HG03378 (cell line): ENCODE measurements around the gene GRID1.

ENCODE experiments used
- ATAC-seq: cut with Tn5 transposase; IDR thresholded peaks from one replicate; pipeline ENCODE4 v1.9.1; 2021; ENCODE audit warnings: mild to moderate bottlenecking, moderate library complexity; ENCODE audit not compliant: unreplicated experiment

The GRID1 gene

DNA sequence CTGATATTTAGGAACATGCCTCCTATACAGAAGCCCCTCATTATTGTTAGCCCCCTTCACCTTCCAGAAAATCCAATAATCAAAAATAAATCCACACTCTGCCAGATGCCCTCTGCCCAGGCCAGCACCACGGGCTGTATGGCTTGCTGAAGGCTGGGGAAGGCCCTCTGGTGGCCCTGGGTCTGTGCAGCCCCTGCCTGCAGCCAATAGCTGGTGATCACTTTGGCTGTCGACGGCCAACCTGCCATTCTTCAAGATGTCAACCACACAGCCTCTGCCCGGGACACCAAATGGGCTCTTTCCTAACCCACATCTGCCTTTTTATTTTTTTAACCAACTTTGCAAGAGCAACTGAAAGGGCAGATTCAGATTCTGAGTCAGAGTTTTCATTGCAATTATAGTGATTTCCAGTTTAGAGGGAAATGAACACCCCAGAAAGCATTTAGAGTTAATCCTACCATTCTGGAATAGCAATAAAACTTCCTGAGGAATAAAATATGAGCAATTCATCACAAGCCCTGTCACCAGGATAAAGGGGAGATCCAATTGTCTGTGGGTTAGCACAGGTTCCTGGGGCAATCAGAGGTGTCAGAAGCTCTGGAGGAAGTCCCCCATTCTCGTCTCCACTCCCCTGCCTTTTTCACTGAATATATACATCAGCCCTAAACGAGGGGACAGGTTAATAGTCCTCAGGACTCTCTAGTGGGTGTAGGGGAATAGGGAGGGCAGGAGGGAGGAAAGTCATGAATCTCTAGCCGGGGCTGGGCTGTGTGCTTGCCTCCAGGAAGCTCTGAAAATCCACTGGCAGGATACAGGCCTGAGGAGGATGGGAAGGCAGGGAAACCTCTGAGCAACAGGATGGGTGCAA is 211.3 kb downstream of the GRID1 start:
- ATAC-seq, result no peak

- ATAC-seq, result no peak
These were observed 212.8 kb downstream of the GRID1 start for GRCh38 chr10:86153751-86154150.

DNA sequence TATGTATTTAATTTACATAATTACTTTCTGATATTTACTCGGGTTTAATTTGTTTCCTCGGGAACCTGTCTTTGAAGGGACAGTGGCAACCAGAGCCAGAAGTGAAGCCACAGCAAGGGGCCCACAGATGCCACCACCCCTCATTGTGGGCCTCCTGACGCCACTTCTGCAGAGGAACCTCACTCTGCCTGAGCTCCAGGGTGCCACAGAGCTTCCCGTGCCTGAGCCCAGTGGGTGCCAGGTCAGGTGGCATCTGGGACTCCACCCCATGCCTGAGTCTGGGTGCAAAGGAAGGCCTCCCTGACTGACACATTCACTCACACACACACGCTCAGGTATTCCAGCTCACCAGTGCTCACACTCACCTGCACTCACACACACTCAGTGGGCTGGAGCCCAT is 213.7 kb downstream of the GRID1 start:
- ATAC-seq, result no peak

- ATAC-seq, result no peak
These were observed 214.2 kb downstream of the GRID1 start for GRCh38 chr10:86152354-86152753.

- no peak for ATAC-seq
These were observed 215.0 kb downstream of the GRID1 start for GRCh38 chr10:86151613-86152012.

GRCh38 chr10:86149257-86149656 is 217.3 kb downstream of the GRID1 start:
- ATAC-seq, result no peak

- no peak for ATAC-seq
These were observed 218.5 kb downstream of the GRID1 start for GRCh38 chr10:86148117-86148516.

DNA sequence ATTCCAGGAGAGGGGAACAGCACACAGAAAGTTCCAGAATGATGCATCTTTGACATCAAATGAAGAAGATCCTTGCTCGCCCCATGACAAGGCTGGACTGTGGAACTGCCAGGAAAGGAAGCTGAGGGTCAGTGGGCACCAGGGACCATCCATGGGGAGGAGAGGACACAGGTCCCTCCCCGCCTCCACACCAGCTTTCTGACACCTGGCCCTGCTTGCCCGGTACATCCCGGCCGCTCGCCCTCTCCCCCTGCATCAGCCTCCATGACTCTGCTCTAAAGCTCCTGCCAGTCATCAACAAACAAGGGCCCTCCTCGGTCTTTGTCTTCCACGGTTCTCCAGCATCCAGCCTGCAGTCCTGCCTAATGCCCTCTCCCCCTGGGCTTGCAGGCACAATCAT is 222.3 kb downstream of the GRID1 start:
- ATAC-seq, result no peak

- no peak for ATAC-seq
These were observed 224.7 kb downstream of the GRID1 start for GRCh38 chr10:86141896-86142295.

- ATAC-seq, result no peak
These were observed 227.4 kb downstream of the GRID1 start for GRCh38 chr10:86139066-86139657.

DNA sequence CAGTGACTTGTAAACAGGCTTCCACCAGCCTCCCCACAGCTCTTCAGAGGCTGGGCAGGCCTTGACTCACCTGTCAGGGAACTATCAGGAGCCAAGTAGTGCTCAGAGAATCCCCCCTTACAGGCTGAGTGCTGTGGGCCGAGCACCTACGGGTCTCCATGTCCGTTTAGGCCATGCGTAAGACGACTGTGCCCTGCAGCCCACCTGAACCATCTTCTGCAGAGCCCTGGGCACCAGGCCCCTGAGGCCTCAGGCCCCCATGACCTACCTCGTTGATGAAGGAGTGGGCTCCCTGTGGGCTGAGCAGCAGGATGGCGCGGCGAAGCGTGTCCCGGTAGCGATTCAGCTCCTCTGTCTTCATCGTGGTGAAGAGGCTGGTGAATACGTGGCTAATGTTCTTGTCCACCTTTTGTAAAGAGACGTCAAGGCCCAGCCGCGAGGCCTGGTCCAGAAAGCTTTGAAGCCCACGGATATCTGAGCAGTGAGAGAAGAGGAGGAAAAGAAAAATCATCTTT is 228.0 kb downstream of the GRID1 start:
- no peak for ATAC-seq

DNA sequence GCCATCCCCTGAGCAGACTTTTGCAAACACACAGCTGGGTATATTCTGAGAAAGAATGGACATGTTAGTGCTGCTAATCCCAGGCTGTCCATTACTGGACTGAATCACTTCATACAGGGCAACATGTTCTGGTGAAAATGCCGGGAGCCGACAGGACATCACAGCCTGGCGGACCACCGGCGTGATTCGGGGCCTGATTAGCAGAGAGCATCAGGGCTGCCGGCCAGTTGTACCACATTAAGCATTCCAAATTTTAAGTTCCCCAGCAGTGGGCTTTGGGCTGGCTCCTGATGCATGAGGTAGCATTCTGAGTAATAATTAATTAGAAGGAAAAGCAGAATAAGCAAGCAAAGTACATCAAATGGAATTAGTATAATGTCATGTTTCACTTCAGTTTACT is 229.0 kb downstream of the GRID1 start:
- no peak for ATAC-seq

DNA sequence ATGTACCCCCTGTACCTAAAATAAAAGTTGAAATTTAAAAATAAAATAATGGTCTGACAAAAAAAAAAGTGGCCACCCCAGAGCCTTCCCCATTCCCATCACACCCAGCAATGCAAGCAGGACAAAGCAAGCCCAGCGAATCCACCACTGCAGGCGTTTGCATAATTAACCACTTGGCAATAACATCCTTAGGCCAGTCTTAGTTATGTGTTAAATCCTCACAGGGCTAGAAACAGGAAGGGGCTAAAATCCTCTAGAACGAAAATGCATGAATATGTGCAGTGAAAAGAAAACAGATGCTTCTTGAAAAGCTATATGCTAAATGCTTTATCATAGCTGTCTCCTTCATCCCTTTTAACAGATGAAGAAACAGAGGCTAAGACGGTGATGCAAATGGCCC is 229.7 kb downstream of the GRID1 start:
- no peak for ATAC-seq

DNA sequence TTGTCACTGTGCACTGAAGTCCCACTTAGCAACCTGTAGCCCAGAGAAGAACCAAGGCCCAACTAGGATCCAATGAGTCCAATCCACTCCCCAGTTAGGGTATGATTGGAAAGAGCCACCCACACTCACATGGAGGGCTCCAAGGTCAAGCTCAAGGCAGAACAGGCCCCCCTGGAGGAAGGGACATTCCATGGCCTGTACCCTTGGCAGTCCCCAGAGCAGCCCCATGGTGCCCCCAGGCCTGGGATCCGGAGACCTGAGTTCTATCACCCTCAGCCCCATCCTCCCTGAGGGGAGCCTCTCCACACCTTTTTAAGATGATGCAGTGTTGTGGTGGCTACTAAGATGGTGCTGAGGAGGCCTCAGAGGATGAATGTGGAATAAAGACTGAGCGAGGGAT is 231.4 kb downstream of the GRID1 start:
- ATAC-seq, result no peak

DNA sequence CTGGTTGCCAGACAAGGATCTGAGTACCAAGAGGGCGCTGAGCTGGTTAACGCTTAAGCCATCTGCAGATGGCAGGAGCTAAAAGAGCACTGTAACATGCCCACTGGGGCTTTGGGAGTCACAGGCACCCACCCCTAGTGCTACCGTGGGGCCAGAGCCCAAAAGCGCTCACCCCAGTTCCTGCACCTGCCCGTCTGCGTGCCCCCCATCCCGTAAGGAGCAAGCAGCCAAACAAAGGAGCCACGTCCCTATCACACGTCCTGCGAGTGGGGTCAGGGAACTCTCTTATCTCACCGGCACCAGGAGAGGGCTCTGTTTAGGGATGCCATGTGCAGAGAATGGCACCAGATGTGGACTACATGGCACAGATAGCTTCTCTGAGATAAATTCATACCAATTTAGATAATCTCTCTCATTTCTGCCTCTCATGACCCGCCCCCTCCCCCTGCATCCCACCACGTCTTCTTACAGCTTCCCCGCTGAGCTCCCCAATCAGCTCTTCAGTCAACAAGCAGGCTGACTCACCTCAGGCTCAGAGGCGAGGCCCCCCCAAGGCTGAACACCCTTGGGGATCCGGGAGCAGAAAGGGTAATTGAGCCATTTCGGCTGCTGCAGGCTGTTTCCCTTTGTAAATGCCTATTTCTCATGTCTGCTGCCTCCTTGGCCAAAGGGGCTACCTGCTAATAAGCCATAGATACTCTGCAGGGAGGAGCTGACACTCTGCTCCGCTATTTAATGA is 235.7 kb downstream of the GRID1 start:
- ATAC-seq, result no peak

- ATAC-seq, result no peak
These were observed 236.6 kb downstream of the GRID1 start for GRCh38 chr10:86130041-86130440.

DNA sequence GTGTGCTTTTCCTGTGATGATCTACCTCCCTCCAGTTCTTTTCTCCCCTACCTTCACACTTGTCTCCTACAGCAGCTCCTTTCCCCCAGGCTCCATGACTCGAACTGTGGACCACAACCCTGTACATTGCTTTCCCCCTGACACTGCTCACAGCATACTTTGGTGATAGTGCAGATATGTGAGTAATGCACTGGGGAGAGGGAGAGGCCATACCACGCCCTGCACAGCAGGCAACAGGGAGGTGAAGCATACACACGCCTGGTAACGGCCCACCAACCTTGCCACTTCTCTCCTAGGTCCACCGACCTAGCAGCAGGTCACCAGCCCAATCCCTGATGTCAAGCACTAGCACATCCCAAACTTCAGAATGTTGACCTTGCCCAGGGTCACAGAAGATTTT is 238.2 kb downstream of the GRID1 start:
- no peak for ATAC-seq

DNA sequence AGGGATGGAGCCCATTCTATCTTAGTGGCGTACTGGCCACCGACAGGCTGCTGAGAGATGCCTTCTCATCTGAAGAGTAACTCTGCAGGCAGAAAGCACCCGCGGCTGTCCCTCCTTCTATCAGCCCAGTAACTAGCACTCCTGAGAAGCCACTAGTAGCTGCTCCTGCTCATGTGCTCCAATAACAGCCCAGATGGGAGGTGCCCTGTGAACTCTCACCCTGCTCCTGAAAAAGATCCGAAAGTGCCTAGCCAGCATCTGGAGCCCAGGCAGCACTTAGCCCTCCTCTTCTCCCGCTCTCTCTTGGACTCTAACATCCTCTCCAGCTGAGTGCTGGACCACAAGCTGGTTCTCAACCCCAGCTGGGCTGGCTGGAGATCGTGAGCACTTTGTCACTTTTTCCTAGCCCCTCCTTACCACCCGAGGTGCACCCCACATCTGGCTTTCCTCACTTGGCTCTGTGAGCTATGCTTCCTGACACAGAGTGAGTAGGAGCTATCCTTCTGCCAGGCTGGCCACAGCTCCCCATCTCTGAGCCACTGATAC is 239.2 kb downstream of the GRID1 start:
- no peak for ATAC-seq

DNA sequence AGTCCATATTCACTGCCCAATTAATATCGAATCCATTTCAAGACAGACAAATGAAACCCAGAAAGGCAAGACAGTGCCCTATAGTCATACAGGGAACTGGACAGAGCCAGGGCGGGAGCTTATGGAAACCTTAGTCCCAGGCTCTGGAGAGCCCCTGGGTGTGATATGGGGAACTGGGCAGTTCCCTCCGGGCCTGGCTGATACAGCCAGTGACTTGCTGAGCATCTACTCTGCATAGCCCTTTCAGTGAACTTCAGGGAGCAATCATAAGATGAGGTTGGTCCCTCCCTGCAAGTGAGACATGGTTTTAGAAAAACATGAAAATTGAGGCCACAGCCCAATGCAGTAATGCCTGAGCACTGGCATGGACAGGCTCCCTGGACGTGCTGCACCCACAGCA is 241.9 kb downstream of the GRID1 start:
- no peak for ATAC-seq

DNA sequence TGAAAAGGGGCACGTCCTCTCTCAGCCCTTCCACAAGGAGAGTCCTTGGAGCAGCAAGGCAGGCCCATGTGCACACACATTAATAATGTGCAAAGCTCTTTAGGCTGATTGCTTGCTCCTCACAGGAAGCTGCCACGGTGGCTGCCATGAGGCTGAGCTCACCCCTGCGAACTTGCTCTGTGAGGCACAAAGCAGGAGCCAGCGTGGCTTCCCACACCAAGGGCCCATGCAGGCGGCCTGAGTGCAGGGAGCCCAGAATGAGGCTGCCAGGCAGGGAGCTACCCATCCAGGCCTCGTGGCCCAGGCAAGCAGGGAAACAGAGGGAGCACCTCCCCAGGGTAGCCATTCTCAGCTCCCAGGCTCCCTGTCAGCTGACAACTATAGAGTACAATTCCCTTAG is 242.9 kb downstream of the GRID1 start:
- no peak for ATAC-seq

- ATAC-seq, result no peak
These were observed 243.3 kb downstream of the GRID1 start for GRCh38 chr10:86123304-86123703.
